WI38 (cell line): ENCODE data around the gene SLX9.

Experiments used
- H3K4me3 ChIP-seq: 2 replicates; pipeline ENCODE4 v1.5.1; 2011; ENCODE audit warnings: low read depth, mild to moderate bottlenecking, control low read depth, low read length
- CTCF ChIP-seq: IDR thresholded peaks from 2 replicates; pipeline ENCODE4 v1.5.1; 2012; ENCODE audit warnings: low read depth, mild to moderate bottlenecking, control low read depth, low read length

Gene SLX9

GRCh38 chr21:45012662-45013259 lies 72.9 kb downstream of the SLX9 start:
- H3K4me3 ChIP-seq, result no peak overlapping the region
- no peak for TF ChIP-seq CTCF

GRCh38 chr21:45013260-45013841 lies 73.5 kb downstream of the SLX9 start:
- no peak for TF ChIP-seq CTCF
- H3K4me3 ChIP-seq, result no peak overlapping the region

GRCh38 chr21:45014747-45015468 lies 75.1 kb downstream of the SLX9 start:
- TF ChIP-seq CTCF, result no peak
- H3K4me3 ChIP-seq, result no peak overlapping the region

- no peak for TF ChIP-seq CTCF
- no peak overlapping the region for H3K4me3 ChIP-seq
These were observed 75.6 kb downstream of the SLX9 start for GRCh38 chr21:45015469-45015860.

GRCh38 chr21:45016031-45016405 lies 76.2 kb downstream of the SLX9 start:
- H3K4me3 ChIP-seq, result no peak overlapping the region
- no peak for TF ChIP-seq CTCF

GRCh38 chr21:45016406-45017038 lies 76.7 kb downstream of the SLX9 start:
- TF ChIP-seq CTCF, result no peak
- no peak overlapping the region for H3K4me3 ChIP-seq
